Activated naive CD8-positive, alpha-beta T cell treated with anti-CD3 and anti-CD28 coated beads for 36 hours (primary cell): Measurements from ENCODE around the gene KRT36. TPM values are rescaled to one million over a fixed set of nuclear protein-coding genes. Genes with fewer than 3 reads are reported as not detected.

Experiments
- DNase-seq: peaks from one replicate; pipeline ENCODE4 v3.0.0; 2021
- H3K27ac Mint-ChIP-seq: one replicate; pipeline ENCODE4 v1.8.0; 2022; ENCODE audit warnings: mild to moderate bottlenecking, moderate library complexity, mixed read lengths
- H3K27me3 Mint-ChIP-seq: one replicate; pipeline ENCODE4 v1.8.0; 2022; ENCODE audit warnings: mild to moderate bottlenecking, mixed read lengths
- H3K36me3 Mint-ChIP-seq: one replicate; pipeline ENCODE4 v1.8.0; 2021; ENCODE audit warnings: mild to moderate bottlenecking, mixed read lengths
- H3K4me1 Mint-ChIP-seq: one replicate; pipeline ENCODE4 v1.8.0; 2021; ENCODE audit warnings: mixed read lengths
- H3K4me3 Mint-ChIP-seq: one replicate; pipeline ENCODE4 v1.8.0; 2022; ENCODE audit warnings: mild to moderate bottlenecking, moderate library complexity, mixed read lengths
- H3K9me3 Mint-ChIP-seq: one replicate; pipeline ENCODE4 v1.8.0; 2022; ENCODE audit warnings: mixed read lengths
- total RNA-seq, 2 experiments: library from RNA; stranded (reverse); gene quantifications; one replicate each; pipeline ENCODE4 v1.2.3, GENCODE V29; 2021

Gene KRT36
- total RNA-seq, 2 experiments from 2014 or later, result not detected

DNA sequence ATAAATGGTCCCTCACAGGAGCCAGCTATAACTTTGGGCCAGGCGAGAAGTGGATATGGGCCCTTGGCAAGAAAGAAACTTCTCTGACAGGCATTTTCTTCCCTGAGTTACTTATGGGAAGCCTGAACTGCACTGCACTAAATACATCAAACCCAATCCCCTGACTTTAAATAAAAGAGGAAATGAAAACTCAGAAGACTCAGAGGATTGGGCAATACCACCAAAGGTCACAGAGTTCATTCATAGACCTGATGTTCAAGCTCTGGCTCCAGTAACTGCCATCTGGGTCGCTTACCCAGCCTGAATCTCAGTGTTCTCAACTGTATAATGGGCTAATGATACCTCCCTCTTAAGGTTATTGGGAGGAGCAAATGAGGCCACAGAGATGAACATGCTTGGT, 9.6 kb downstream of the KRT36 start:
- Mint-ChIP-seq H3K27ac (no peak overlapping the region), H3K4me1 (no peaks in the 10 kb centered on the region), H3K36me3 (no peaks in the 10 kb centered on the region), H3K4me3 (no peak overlapping the region), H3K9me3 (no peaks in the 10 kb centered on the region), H3K27me3 (no peaks in the 10 kb centered on the region)
- DNase-seq, result no peak

DNA sequence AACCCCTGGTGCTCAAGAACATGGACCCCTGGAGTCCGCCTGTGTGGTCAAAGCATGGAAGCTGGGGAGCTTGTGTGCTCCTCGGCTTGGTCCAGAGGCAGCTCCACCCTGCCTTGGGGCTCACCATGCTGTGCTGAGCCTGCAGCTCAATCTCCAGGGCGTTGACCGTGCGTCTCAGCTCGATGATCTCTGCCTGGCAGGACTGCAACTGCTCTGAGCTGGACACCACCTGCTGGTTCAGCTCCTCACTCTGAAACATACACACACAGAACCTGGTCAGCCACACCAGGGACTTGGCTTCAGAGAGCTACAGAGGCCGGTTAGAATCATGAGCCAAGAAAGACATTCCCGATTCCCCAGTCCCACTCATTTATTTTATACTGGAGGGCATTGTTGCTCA, 11.5 kb downstream of the KRT36 start:
- Mint-ChIP-seq H3K4me1 (no peaks in the 10 kb centered on the region), H3K4me3 (no peak overlapping the region), H3K36me3 (no peaks in the 10 kb centered on the region), H3K9me3 (no peaks in the 10 kb centered on the region), H3K27me3 (no peaks in the 10 kb centered on the region), H3K27ac (no peak overlapping the region)
- no peak for DNase-seq

DNA sequence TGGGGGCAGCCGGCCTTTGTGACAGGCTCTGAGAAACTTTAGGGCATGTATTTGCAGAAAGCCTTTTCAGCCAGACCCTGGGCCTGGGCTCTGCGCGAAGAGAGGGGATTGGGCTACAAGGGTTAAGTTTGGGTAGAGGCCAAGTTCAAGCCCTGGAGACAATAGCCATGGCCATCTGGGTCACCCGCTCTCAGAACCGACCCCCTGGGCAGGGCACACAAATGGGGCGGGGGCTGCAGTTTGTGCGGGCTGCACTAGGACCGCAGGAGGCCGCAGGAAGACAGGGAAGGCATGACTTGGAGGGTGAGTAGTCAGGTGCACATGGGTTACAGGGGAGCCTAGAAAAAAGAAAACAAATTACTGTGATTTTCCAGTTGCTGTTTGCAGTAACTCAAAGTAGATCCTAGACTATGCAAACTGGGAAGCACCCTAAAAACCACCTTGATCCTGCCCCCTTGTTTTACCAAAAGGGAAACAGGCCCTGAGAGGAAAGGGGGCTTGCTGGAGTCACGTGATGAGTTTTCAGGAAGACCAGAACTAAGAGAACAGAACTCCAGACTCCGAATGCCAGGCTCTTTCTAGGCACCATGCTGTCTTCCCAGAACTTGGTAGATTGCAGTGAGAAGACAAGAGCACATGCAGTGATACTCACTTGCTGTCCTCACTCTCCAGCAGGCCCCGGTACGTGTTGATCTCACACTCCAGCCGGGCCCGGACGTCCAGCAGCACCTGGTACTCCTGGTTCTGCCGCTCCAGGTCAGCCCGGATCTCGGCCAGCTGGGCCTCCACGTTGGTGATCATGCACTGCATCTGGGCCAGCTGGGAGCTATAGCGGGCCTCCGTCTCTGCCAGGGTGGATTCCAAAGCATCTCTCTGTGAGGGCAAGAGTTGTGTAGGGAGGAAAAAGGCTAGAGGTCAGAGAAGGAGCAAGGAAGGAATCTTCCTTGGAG, 12.6 kb downstream of the KRT36 start:
- no peaks in the 10 kb centered on the region for H3K36me3 Mint-ChIP-seq
- H3K9me3 Mint-ChIP-seq, result peaks cover 2% of the 10 kb centered on the region
- no peaks in the 10 kb centered on the region for H3K4me1 Mint-ChIP-seq
- H3K4me3 Mint-ChIP-seq, result no peak overlapping the region
- no peak overlapping the region for H3K27ac Mint-ChIP-seq
- H3K27me3 Mint-ChIP-seq, result no peaks in the 10 kb centered on the region
- DNase-seq, result no peak

DNA sequence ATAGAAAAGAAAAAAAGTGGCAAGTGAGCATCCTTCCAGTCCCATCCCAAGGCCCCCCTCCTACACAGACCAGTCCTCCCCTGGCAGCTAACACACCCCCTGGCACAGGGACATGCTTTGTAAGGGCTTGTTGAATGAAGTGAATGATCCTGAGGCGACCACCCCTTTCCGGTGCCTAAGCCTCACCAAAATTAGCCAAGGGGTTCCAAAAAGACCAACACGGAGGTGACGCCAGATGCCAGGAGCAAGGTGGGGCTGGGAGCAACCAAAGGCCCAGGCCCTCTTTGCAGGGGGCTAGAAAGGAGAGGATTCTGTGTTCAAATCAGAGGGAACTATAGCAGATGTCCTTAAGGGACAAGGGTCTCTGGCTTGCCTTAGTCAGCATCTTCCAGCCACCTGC, 14.3 kb downstream of the KRT36 start:
- H3K27ac Mint-ChIP-seq, result no peak overlapping the region
- H3K4me3 Mint-ChIP-seq, result no peak overlapping the region
- DNase-seq, result no peak
- H3K4me1 Mint-ChIP-seq, result no peaks in the 10 kb centered on the region
- no peaks in the 10 kb centered on the region for H3K27me3 Mint-ChIP-seq
- H3K36me3 Mint-ChIP-seq, result no peaks in the 10 kb centered on the region
- H3K9me3 Mint-ChIP-seq, result peaks cover 6% of the 10 kb centered on the region

DNA sequence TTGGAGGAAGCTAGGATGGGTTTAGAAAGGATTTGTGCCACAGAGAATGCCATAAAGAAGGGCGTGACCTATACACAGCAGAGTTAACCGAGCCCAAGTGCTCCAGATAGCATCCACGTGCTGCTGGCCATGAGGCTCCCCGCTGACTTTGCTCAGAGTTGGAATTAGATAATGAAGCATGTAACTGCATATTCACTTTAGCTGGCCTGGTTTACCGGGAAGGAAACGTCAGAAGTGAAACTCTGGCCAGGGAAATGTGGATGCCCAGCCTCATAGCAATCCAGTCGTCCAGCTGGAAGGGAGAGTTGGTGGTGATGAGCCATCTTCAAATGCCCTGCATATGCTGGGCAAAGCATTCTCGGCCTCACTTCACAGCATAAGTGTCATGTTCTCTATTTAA, 14.8 kb downstream of the KRT36 start:
- no peaks in the 10 kb centered on the region for H3K27me3 Mint-ChIP-seq
- H3K4me3 Mint-ChIP-seq, result no peak overlapping the region
- no peaks in the 10 kb centered on the region for H3K36me3 Mint-ChIP-seq
- no peaks in the 10 kb centered on the region for H3K4me1 Mint-ChIP-seq
- H3K27ac Mint-ChIP-seq, result no peak overlapping the region
- DNase-seq, result no peak
- peaks cover 6% of the 10 kb centered on the region for H3K9me3 Mint-ChIP-seq

DNA sequence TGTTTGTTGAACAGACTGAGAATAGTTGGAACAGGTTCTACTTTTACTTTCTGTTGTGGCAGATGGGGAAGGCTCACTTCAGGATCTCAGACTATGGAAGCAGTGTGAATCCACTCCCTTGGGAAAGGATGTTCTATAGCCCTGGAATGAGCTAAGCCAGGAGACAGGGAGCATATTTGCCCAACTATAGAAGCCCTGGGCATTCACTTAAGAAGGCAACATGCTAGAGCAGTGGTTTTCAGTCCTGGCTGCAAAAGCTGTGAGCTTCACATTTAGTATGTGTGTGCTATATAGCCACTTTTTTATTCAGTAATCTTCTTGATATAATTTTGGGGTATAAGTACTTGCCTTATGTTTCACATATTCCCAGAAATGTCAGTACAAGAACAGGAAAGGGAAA, 21.4 kb downstream of the KRT36 start:
- Mint-ChIP-seq H3K9me3 (peaks cover 6% of the 10 kb centered on the region), H3K4me1 (no peaks in the 10 kb centered on the region), H3K36me3 (no peaks in the 10 kb centered on the region), H3K27ac (no peak overlapping the region), H3K4me3 (no peak overlapping the region), H3K27me3 (no peaks in the 10 kb centered on the region)
- DNase-seq, result no peak

DNA sequence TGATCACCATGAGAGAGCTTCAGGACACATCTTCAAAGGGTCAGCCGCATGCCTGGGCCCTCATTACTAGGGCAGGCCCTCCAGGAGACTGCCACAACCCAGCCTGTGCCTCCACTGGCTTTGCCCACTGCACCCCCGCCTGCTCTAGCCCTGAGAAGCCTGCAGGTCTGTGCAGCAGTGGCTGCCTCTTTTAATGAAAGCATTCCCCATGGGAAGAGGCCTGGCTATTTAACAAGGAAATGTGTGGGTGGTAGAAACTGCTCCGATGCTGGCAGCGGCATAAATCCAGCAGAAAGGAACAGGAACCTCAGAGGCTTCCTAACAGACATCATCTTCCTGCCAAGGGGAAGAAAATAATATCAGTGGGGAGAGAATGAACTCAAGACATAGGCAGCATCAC, 22.1 kb downstream of the KRT36 start:
- DNase-seq, result no peak
- no peaks in the 10 kb centered on the region for H3K4me1 Mint-ChIP-seq
- H3K4me3 Mint-ChIP-seq, result no peak overlapping the region
- H3K27me3 Mint-ChIP-seq, result no peaks in the 10 kb centered on the region
- H3K9me3 Mint-ChIP-seq, result peaks cover 5% of the 10 kb centered on the region
- no peak overlapping the region for H3K27ac Mint-ChIP-seq
- no peaks in the 10 kb centered on the region for H3K36me3 Mint-ChIP-seq

DNA sequence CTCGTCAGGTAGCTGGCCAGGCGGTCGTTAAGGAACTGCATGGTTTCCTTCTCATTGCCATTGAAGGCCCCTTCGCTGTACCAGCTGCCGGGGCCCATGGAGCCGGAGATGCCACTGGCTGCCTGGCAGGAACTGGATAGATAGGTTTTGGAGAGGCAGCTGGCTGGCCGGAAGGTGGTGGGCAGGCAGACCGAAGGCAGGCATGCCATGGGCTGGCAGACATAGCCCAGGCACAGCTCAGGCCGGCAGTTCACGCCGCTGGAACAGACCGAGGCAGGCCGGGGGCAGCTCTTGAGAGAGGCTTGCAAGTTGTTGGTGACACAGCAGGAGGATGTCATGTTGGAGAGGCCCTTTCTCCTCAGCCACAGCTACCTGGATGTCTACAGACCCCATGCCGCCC, 22.7 kb downstream of the KRT36 start, which contains the start of gene KRT32:
Gene KRT32, minus strand, starts transcription at position 399 of the 400 bp plus-strand sequence. Its CDS starts 61 bp downstream, at position 338.
- Mint-ChIP-seq H3K27ac (no peak within 1 kb of the TSS), H3K4me3 (no peak within 1 kb of the TSS), H3K36me3 (no peaks in the 10 kb centered on the region), H3K4me1 (no peaks in the 10 kb centered on the region), H3K27me3 (no peaks in the 10 kb centered on the region), H3K9me3 (peaks cover 5% of the 10 kb centered on the region)
- DNase-seq, result no peak

DNA sequence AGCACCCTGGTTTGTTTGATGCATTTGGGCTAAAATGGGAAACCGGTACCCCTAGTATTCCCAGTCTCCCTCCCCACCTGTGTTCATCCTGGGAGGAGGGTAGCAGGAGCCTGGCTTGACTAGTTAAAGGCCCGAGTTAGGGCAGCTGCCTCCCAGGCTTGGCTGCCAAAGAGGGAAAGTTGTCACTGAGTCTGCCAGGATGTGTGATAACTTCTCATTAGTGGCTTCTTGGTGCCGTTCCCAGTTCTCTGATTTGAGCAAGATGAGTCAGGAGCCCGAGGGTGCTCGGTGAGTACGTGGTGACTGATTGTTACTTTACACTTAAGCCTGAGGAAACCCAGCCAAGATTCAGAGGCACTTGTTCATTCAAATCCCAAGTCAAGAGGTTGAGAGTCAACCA, 25.0 kb downstream of the KRT36 start:
- H3K36me3 Mint-ChIP-seq, result no peaks in the 10 kb centered on the region
- H3K4me3 Mint-ChIP-seq, result no peak overlapping the region
- H3K9me3 Mint-ChIP-seq, result no peaks in the 10 kb centered on the region
- H3K27ac Mint-ChIP-seq, result no peak overlapping the region
- H3K27me3 Mint-ChIP-seq, result no peaks in the 10 kb centered on the region
- H3K4me1 Mint-ChIP-seq, result no peaks in the 10 kb centered on the region
- no peak for DNase-seq

DNA sequence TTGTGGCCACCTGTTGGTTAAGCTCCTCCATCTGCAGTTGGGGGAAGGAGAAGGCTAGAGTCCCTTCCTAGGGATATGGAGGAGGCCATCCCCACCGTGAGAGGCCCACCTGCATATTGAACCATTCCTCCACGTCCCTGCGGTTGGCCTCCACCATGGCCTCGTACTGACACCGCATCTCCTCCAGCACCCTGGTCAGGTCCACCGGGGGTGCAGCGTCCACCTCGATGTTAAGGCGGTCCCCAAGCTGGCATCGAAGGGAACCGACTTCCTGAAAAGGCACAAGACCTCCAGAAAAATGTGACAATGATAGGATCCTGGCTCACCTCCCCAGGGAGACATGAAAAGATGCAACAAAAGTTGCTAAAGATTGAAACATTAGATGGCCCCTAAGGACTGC, 25.5 kb downstream of the KRT36 start:
- H3K36me3 Mint-ChIP-seq, result no peaks in the 10 kb centered on the region
- no peak overlapping the region for H3K27ac Mint-ChIP-seq
- H3K27me3 Mint-ChIP-seq, result no peaks in the 10 kb centered on the region
- no peaks in the 10 kb centered on the region for H3K4me1 Mint-ChIP-seq
- H3K4me3 Mint-ChIP-seq, result no peak overlapping the region
- DNase-seq, result no peak
- H3K9me3 Mint-ChIP-seq, result no peaks in the 10 kb centered on the region

DNA sequence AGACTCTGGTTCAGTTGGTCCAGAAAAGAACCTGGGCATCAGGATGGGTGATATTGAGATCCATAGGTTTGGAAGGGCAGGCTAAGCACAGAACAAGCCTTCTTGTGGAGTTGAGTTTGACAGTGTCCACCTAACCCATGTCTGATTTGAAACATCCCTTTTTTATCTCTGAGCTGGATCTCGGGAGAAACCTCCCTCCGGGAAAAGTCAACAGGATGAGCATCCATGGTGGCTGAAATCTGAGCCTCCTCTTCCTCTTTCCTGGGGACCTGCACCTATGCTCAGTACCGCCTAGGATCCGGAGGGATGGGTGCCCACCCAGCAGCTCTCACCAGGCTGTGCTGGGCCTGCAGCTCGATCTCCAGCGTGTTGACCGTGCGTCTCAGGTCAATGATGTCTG, 26.0 kb downstream of the KRT36 start:
- Mint-ChIP-seq H3K27ac (no peak overlapping the region), H3K36me3 (no peaks in the 10 kb centered on the region), H3K4me3 (no peak overlapping the region), H3K4me1 (no peaks in the 10 kb centered on the region), H3K27me3 (no peaks in the 10 kb centered on the region), H3K9me3 (no peaks in the 10 kb centered on the region)
- no peak for DNase-seq

DNA sequence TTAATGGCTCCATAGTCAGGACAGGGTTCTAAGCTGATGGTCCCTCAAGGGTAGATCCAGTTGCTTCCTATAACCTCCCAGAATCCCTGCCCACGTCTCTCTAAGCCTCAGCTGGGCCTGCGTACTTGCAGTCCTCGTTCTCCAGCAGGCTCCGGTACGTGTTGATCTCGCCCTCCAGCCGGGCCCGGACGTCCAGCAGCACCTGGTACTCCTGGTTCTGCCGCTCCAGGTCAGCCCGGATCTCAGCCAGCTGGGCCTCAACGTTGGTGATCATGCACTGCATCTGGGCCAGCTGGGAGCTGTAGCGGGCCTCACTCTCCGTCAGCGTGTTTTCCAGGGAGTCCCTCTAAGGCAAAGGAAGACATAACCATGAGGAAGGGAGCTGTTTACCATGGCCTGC, 27.0 kb downstream of the KRT36 start:
- no peaks in the 10 kb centered on the region for H3K36me3 Mint-ChIP-seq
- DNase-seq, result no peak
- H3K4me1 Mint-ChIP-seq, result no peaks in the 10 kb centered on the region
- no peak overlapping the region for H3K4me3 Mint-ChIP-seq
- no peaks in the 10 kb centered on the region for H3K9me3 Mint-ChIP-seq
- no peaks in the 10 kb centered on the region for H3K27me3 Mint-ChIP-seq
- H3K27ac Mint-ChIP-seq, result no peak overlapping the region

DNA sequence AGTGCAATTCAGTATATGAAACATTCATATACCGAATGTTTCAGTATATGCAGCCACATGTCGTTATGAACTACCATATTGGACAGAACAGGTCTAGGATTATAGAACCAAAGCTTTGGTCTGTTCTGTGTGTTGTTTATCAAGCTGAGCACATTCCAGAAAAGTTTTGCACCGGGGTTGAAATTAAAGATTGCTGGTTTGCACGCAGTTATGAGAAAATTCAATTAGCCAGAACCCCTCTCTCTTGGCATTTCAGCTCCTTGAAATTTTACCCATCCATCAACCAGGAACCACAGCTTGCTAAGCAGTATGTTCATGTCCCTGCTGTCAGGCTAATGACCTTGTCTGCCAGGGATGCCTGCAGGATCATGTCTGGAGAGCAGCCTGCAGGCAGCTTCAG, 32.0 kb downstream of the KRT36 start:
- DNase-seq, result no peak
- H3K4me1 Mint-ChIP-seq, result no peaks in the 10 kb centered on the region
- H3K9me3 Mint-ChIP-seq, result no peaks in the 10 kb centered on the region
- H3K4me3 Mint-ChIP-seq, result no peak overlapping the region
- no peaks in the 10 kb centered on the region for H3K27me3 Mint-ChIP-seq
- H3K36me3 Mint-ChIP-seq, result no peaks in the 10 kb centered on the region
- H3K27ac Mint-ChIP-seq, result no peak overlapping the region

DNA sequence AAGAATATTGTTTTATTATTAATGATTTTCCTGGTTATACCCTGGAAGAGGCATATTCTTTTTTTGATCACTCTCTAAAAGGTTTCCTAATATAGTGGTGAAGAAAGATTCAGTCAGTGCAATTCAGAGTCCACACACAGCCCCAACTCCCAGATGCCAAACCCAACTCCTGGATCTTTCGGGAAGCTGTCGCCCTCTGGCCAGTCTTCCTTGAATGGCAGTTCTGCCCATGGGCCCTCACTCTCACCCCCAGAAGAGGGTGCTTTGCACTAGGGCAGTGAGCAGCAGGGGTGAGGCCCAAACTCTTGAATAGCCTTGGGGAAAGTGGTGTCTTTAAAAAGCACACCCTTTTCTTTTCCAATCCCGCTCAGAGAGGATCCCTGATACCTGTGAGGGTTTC, 33.5 kb downstream of the KRT36 start:
- Mint-ChIP-seq H3K27ac (no peak overlapping the region), H3K4me3 (no peak overlapping the region), H3K9me3 (no peaks in the 10 kb centered on the region), H3K36me3 (no peaks in the 10 kb centered on the region), H3K27me3 (no peaks in the 10 kb centered on the region), H3K4me1 (no peaks in the 10 kb centered on the region)
- DNase-seq, result no peak

DNA sequence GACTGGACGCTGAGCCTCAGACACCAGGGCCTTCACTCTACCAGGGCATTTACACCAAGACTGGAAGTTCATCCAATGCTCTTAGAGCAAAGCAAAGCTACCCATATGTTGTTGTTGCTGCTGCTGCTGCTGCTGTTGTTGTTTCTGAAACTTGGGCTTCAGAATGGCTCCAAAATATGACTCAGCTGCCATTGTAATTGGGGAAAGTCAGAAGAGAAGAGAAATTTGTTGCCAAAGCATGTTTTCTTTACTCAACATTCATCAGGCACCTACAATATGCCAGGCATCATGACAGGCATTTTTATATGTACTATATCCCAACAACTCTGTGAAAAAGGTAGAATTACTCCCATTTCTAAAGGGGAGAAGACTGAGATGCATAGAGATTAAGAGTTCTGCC, 34.5 kb downstream of the KRT36 start:
- no peaks in the 10 kb centered on the region for H3K9me3 Mint-ChIP-seq
- no peaks in the 10 kb centered on the region for H3K27me3 Mint-ChIP-seq
- H3K4me3 Mint-ChIP-seq, result no peak overlapping the region
- no peak for DNase-seq
- H3K36me3 Mint-ChIP-seq, result no peaks in the 10 kb centered on the region
- no peak overlapping the region for H3K27ac Mint-ChIP-seq
- no peaks in the 10 kb centered on the region for H3K4me1 Mint-ChIP-seq

DNA sequence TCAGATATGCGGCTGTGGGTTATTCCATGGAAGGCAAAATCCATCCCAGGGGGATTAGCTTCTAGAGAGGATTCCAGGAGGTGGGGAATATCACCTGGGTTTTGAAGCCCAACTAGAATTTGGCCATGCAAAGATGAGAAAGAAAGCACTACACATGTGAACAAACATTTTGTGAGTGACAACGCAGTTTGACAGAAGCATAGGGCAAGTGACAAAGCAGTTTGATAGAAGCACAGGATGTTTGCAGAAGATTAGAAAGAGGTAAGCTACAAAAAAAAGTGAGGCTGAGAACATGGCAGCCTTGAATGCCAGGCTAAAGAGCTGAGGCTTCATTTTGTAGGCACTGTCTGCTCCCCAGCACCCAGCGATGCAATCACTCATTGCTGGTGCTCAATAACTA, 36.6 kb downstream of the KRT36 start:
- no peak overlapping the region for H3K4me3 Mint-ChIP-seq
- no peaks in the 10 kb centered on the region for H3K4me1 Mint-ChIP-seq
- no peaks in the 10 kb centered on the region for H3K36me3 Mint-ChIP-seq
- no peak for DNase-seq
- no peaks in the 10 kb centered on the region for H3K9me3 Mint-ChIP-seq
- H3K27ac Mint-ChIP-seq, result no peak overlapping the region
- no peaks in the 10 kb centered on the region for H3K27me3 Mint-ChIP-seq
